A673 (cell line): ENCODE measurements around the gene N4BP3.

Source experiments
- CTCF ChIP-seq: fragments of 300-800, 200-600 bp; sonication (generic); conservative IDR thresholded peaks from 2 replicates; pipeline ENCODE4 v1.5.1; 2017; ENCODE audit warnings: low read depth, mild to moderate bottlenecking, antibody characterized with exemption, low read length, moderate library complexity, mixed read lengths
- EZH2 ChIP-seq: fragments of 200-600 bp; sonication (generic); IDR thresholded peaks from 2 replicates; pipeline ENCODE4 v1.6.1; 2017; ENCODE audit warnings: borderline replicate concordance, low read depth, mild to moderate bottlenecking, mixed read lengths, antibody characterized with exemption, low read length; ENCODE audit not compliant: poor library complexity, severe bottlenecking

- no peak for TF ChIP-seq CTCF
- no peak for TF ChIP-seq EZH2
These were observed 37.8 kb downstream of the N4BP3 start for GRCh38 chr5:178150977-178151734.
